GM15510 (cell line): ENCODE data around the gene APBA3.

Experiments
- POLR2A ChIP-seq: IDR thresholded peaks from 3 replicates; pipeline ENCODE4 v1.6.1; 2011; ENCODE audit warnings: borderline replicate concordance; ENCODE audit not compliant: insufficient read length; ENCODE audit errors: extremely low read depth

Gene APBA3

GRCh38 chr19:3725121-3725520, 36.4 kb downstream of the APBA3 start:
- TF ChIP-seq POLR2A, result no peak

GRCh38 chr19:3723883-3724282, 37.6 kb downstream of the APBA3 start:
- TF ChIP-seq POLR2A, result no peak

GRCh38 chr19:3723110-3723488, 38.4 kb downstream of the APBA3 start:
- no peak for TF ChIP-seq POLR2A

- no peak for TF ChIP-seq POLR2A
Observed at GRCh38 chr19:3722443-3723109, 38.9 kb downstream of the APBA3 start.

- TF ChIP-seq POLR2A, result no peak
Observed at GRCh38 chr19:3721887-3722442, 39.5 kb downstream of the APBA3 start.

- TF ChIP-seq POLR2A, result no peak
Observed at GRCh38 chr19:3721131-3721886, 40.2 kb downstream of the APBA3 start.

GRCh38 chr19:3720349-3720917, 41.1 kb downstream of the APBA3 start:
- no peak for TF ChIP-seq POLR2A

- TF ChIP-seq POLR2A, result no peak
Observed at GRCh38 chr19:3719868-3720267, 41.6 kb downstream of the APBA3 start.

GRCh38 chr19:3716147-3716668, 45.3 kb downstream of the APBA3 start:
- no peak for TF ChIP-seq POLR2A

GRCh38 chr19:3712663-3713611, 48.6 kb downstream of the APBA3 start:
- TF ChIP-seq POLR2A, result no peak

GRCh38 chr19:3710265-3710812, 51.2 kb downstream of the APBA3 start:
- no peak for TF ChIP-seq POLR2A

- TF ChIP-seq POLR2A, result no peak
Observed at GRCh38 chr19:3708207-3708931, 53.1 kb downstream of the APBA3 start, which contains the start of gene TJP3. Gene TJP3, plus strand, starts transcription at chr19:3708384. Its CDS starts 20,049 bp downstream, at chr19:3728433.

GRCh38 chr19:3707868-3708206, 53.7 kb downstream of the APBA3 start:
- no peak for TF ChIP-seq POLR2A
